Measurements from ENCODE around the gene MAGEA11.
"Not testable (repeated sequence)": the region's sequence is repeated elsewhere in the genome, so short reads cannot be mapped to it uniquely, and the experiment has no call there.

The MAGEA11 gene

GRCh38 chrX:149711545-149712236 is at the start of gene MAGEA11:
Gene MAGEA11, plus strand, starts transcription at chrX:149712060. Its CDS starts 1,100 bp downstream, at chrX:149713160.
- H3K27me3 ChIP-seq (ENCODE audit: control insufficient read depth, insufficient read depth, low read length), result no peaks in the 10 kb centered on the region
- H3K36me3 ChIP-seq (ENCODE audit: control insufficient read depth, insufficient read depth, low read length), result no peaks in the 10 kb centered on the region
- H3K4me1 ChIP-seq (ENCODE audit: control insufficient read depth, insufficient read depth, low read length), result no peaks in the 10 kb centered on the region

GRCh38 chrX:149675088-149675487 is 36.8 kb upstream of the MAGEA11 start:
- not testable (repeated sequence) for H3K27me3 ChIP-seq (ENCODE audit: control insufficient read depth, insufficient read depth, low read length); H3K36me3 ChIP-seq (ENCODE audit: control insufficient read depth, insufficient read depth, low read length); H3K4me3 ChIP-seq (ENCODE audit: low read length); H3K9me3 ChIP-seq (ENCODE audit: control insufficient read depth, low read length); H3K9ac ChIP-seq (ENCODE audit: low read length); H3K4me1 ChIP-seq (ENCODE audit: control insufficient read depth, insufficient read depth, low read length)

More at GRCh38 chrX:149711545-149712236, at the start of gene MAGEA11:
- Histone ChIP-seq H3K4me3 (ENCODE audit: low read length) (no peak within 1 kb of the TSS), H3K9me3 (ENCODE audit: control insufficient read depth, low read length) (no peaks in the 10 kb centered on the region), H3K9ac (ENCODE audit: low read length) (no peak within 1 kb of the TSS)

GRCh38 chrX:149675554-149675953 is 36.3 kb upstream of the MAGEA11 start:
- H3K4me1 ChIP-seq (ENCODE audit: control insufficient read depth, insufficient read depth, low read length); H3K36me3 ChIP-seq (ENCODE audit: control insufficient read depth, insufficient read depth, low read length); H3K4me3 ChIP-seq (ENCODE audit: low read length); H3K9me3 ChIP-seq (ENCODE audit: control insufficient read depth, low read length); H3K9ac ChIP-seq (ENCODE audit: low read length); H3K27me3 ChIP-seq (ENCODE audit: control insufficient read depth, insufficient read depth, low read length): not testable (repeated sequence)

- not testable (repeated sequence) for H3K9me3 ChIP-seq (ENCODE audit: control insufficient read depth, low read length); H3K9ac ChIP-seq (ENCODE audit: low read length); H3K4me3 ChIP-seq (ENCODE audit: low read length); H3K27me3 ChIP-seq (ENCODE audit: control insufficient read depth, insufficient read depth, low read length); H3K36me3 ChIP-seq (ENCODE audit: control insufficient read depth, insufficient read depth, low read length); H3K4me1 ChIP-seq (ENCODE audit: control insufficient read depth, insufficient read depth, low read length)
Observed at GRCh38 chrX:149679164-149679678, 32.6 kb upstream of the MAGEA11 start.

GRCh38 chrX:149681182-149681581 is 30.7 kb upstream of the MAGEA11 start:
- Histone ChIP-seq H3K4me1 (ENCODE audit: control insufficient read depth, insufficient read depth, low read length) (no peaks in the 10 kb centered on the region), H3K9me3 (ENCODE audit: control insufficient read depth, low read length) (no peaks in the 10 kb centered on the region), H3K36me3 (ENCODE audit: control insufficient read depth, insufficient read depth, low read length) (no peaks in the 10 kb centered on the region), H3K27me3 (ENCODE audit: control insufficient read depth, insufficient read depth, low read length) (no peaks in the 10 kb centered on the region), H3K4me3 (ENCODE audit: low read length) (no peak overlapping the region), H3K9ac (ENCODE audit: low read length) (no peak overlapping the region)

GRCh38 chrX:149682031-149682430 is 29.8 kb upstream of the MAGEA11 start:
- H3K36me3 ChIP-seq (ENCODE audit: control insufficient read depth, insufficient read depth, low read length), result no peaks in the 10 kb centered on the region
- no peaks in the 10 kb centered on the region for H3K27me3 ChIP-seq (ENCODE audit: control insufficient read depth, insufficient read depth, low read length)
- H3K9ac ChIP-seq (ENCODE audit: low read length), result no peak overlapping the region
- no peaks in the 10 kb centered on the region for H3K4me1 ChIP-seq (ENCODE audit: control insufficient read depth, insufficient read depth, low read length)
- H3K4me3 ChIP-seq (ENCODE audit: low read length), result no peak overlapping the region
- no peaks in the 10 kb centered on the region for H3K9me3 ChIP-seq (ENCODE audit: control insufficient read depth, low read length)

- no peak overlapping the region for H3K4me3 ChIP-seq (ENCODE audit: low read length)
- no peaks in the 10 kb centered on the region for H3K27me3 ChIP-seq (ENCODE audit: control insufficient read depth, insufficient read depth, low read length)
- no peaks in the 10 kb centered on the region for H3K9me3 ChIP-seq (ENCODE audit: control insufficient read depth, low read length)
- no peaks in the 10 kb centered on the region for H3K36me3 ChIP-seq (ENCODE audit: control insufficient read depth, insufficient read depth, low read length)
- H3K9ac ChIP-seq (ENCODE audit: low read length), result no peak overlapping the region
- H3K4me1 ChIP-seq (ENCODE audit: control insufficient read depth, insufficient read depth, low read length), result no peaks in the 10 kb centered on the region
Observed at GRCh38 chrX:149682956-149683947, 28.6 kb upstream of the MAGEA11 start.

GRCh38 chrX:149683966-149684730 is 27.7 kb upstream of the MAGEA11 start:
- Histone ChIP-seq H3K9me3 (ENCODE audit: control insufficient read depth, low read length) (no peaks in the 10 kb centered on the region), H3K36me3 (ENCODE audit: control insufficient read depth, insufficient read depth, low read length) (no peaks in the 10 kb centered on the region), H3K4me1 (ENCODE audit: control insufficient read depth, insufficient read depth, low read length) (no peaks in the 10 kb centered on the region), H3K9ac (ENCODE audit: low read length) (no peak overlapping the region), H3K27me3 (ENCODE audit: control insufficient read depth, insufficient read depth, low read length) (no peaks in the 10 kb centered on the region), H3K4me3 (ENCODE audit: low read length) (no peak overlapping the region)

GRCh38 chrX:149687991-149688390 is 23.9 kb upstream of the MAGEA11 start:
- Histone ChIP-seq H3K4me3 (ENCODE audit: low read length) (no peak overlapping the region), H3K36me3 (ENCODE audit: control insufficient read depth, insufficient read depth, low read length) (no peaks in the 10 kb centered on the region), H3K9me3 (ENCODE audit: control insufficient read depth, low read length) (no peaks in the 10 kb centered on the region)

GRCh38 chrX:149688552-149688951 is 23.3 kb upstream of the MAGEA11 start:
- Histone ChIP-seq H3K4me3 (ENCODE audit: low read length) (no peak overlapping the region), H3K4me1 (ENCODE audit: control insufficient read depth, insufficient read depth, low read length) (no peaks in the 10 kb centered on the region), H3K36me3 (ENCODE audit: control insufficient read depth, insufficient read depth, low read length) (no peaks in the 10 kb centered on the region), H3K9ac (ENCODE audit: low read length) (no peak overlapping the region), H3K27me3 (ENCODE audit: control insufficient read depth, insufficient read depth, low read length) (no peaks in the 10 kb centered on the region), H3K9me3 (ENCODE audit: control insufficient read depth, low read length) (no peaks in the 10 kb centered on the region)

More at GRCh38 chrX:149687991-149688390, 23.9 kb upstream of the MAGEA11 start:
- H3K27me3 ChIP-seq (ENCODE audit: control insufficient read depth, insufficient read depth, low read length), result no peaks in the 10 kb centered on the region
- no peaks in the 10 kb centered on the region for H3K4me1 ChIP-seq (ENCODE audit: control insufficient read depth, insufficient read depth, low read length)
- H3K9ac ChIP-seq (ENCODE audit: low read length), result no peak overlapping the region

- Histone ChIP-seq H3K4me1 (ENCODE audit: control insufficient read depth, insufficient read depth, low read length) (no peaks in the 10 kb centered on the region), H3K9ac (ENCODE audit: low read length) (no peak overlapping the region), H3K4me3 (ENCODE audit: low read length) (no peak overlapping the region), H3K36me3 (ENCODE audit: control insufficient read depth, insufficient read depth, low read length) (no peaks in the 10 kb centered on the region), H3K9me3 (ENCODE audit: control insufficient read depth, low read length) (no peaks in the 10 kb centered on the region), H3K27me3 (ENCODE audit: control insufficient read depth, insufficient read depth, low read length) (no peaks in the 10 kb centered on the region)
Observed at GRCh38 chrX:149691794-149692193, 20.1 kb upstream of the MAGEA11 start.
